Kidney (tissue), 14 donors: ENCODE measurements around the gene ARMH3. TPM values are rescaled to one million over a fixed set of nuclear protein-coding genes. Genes with fewer than 3 reads are reported as not detected.

Experiments used
- DNase-seq, 5 donors: peaks; one replicate each; pipeline ENCODE4 v3.0.0-alpha.2; 2013 to 2020
- FAIRE-seq: peaks from 2 replicates; lab custom pipeline; 2012; peaks lifted over from hg19 to GRCh38; lab: Jason Lieb, UNC
- H3K27ac ChIP-seq, 2 donors: one replicate each; pipeline ENCODE4 v1.7.0; 2013; ENCODE audit warnings: low read depth in 2 of 2, low read length in 2 of 2, inconsistent platforms in 1 of 2
- H3K27me3 ChIP-seq: one replicate; pipeline ENCODE4 v1.7.1; 2013; ENCODE audit warnings: low read length, inconsistent platforms; ENCODE audit not compliant: control insufficient read depth, insufficient read depth
- H3K36me3 ChIP-seq, 3 donors: one replicate each; pipeline versions ENCODE4 v1.7.0 to v1.7.1; 2013; ENCODE audit warnings: low read length in 3 of 3, control low read depth in 1 of 3, inconsistent platforms in 1 of 3; ENCODE audit not compliant: insufficient read depth in 3 of 3, control insufficient read depth in 2 of 3
- H3K4me1 ChIP-seq, 3 donors: one replicate each; pipeline versions ENCODE4 v1.7.0 to v1.7.1; 2013; ENCODE audit warnings: low read length in 3 of 3, inconsistent platforms in 1 of 3, low read depth in 1 of 3; ENCODE audit not compliant: control insufficient read depth in 2 of 3, insufficient read depth in 2 of 3
- H3K4me3 ChIP-seq, 3 donors: one replicate each; pipeline versions ENCODE4 v1.7.0 to v1.8.1; 2013; ENCODE audit warnings: low read length in 3 of 3, control low read depth in 1 of 3, inconsistent platforms in 1 of 3
- H3K9ac ChIP-seq, 3 donors: one replicate each; pipeline versions ENCODE4 v1.7.0 to v1.7.1; 2013; ENCODE audit warnings: low read length in 3 of 3, control low read depth in 1 of 3, inconsistent platforms in 1 of 3
- H3K9me3 ChIP-seq, 3 donors: one replicate each; pipeline versions ENCODE4 v1.7.0 to v1.7.1; 2013; ENCODE audit warnings: low read length in 3 of 3, control low read depth in 1 of 3, inconsistent platforms in 1 of 3; ENCODE audit not compliant: control insufficient read depth in 2 of 3, insufficient read depth in 1 of 3
- CTCF ChIP-seq: IDR thresholded peaks from 3 replicates; pipeline ENCODE4 v1.5.1; 2012; ENCODE audit warnings: mild to moderate bottlenecking, moderate library complexity, borderline replicate concordance; ENCODE audit not compliant: insufficient read depth; ENCODE audit errors: extremely low read depth
- intact Hi-C: fragments of 100-400 bp; cut with DNase I; formaldehyde crosslinking; loops from one replicate; pipeline ENCODE4 v1.11.1; 2022
- polyA plus RNA-seq: library from polyadenylated mRNA; stranded (reverse); fragments of 350-450 nt; fragmentation: Illumina TruSeq; extraction: RNeasy Lipid Tissue Mini Kit (QIAGEN cat#74804); gene quantifications from one replicate; pipeline ENCODE4 v1.2.3, GENCODE V29; 2014; ENCODE audit warnings: low read depth, low replicate concordance; ENCODE audit not compliant: insufficient read depth
- total RNA-seq: library from RNA; stranded (reverse); fragmentation: NEBNext Ultra II Directional; extraction: Animal tissue kit (Norgen Biotek cat#: 25700); gene quantifications from one replicate; pipeline ENCODE4 v1.2.1, GENCODE V29; 2021
- donor health status: control.
- donor health status: control.
- donor health status: control.
- donor health status: control.
- donor health status: control.
- donor health status: DM: yes; HTN: yes; CAD: no.
- donor health status: Normal renal cell carcinoma (clear cell type).

The ARMH3 gene
- total and polyA plus RNA-seq, 2 donors from 2014 or later: 14.0 to 26.1 TPM

- H3K4me3 ChIP-seq: no peak overlapping the region
- no peak for FAIRE-seq
- TF ChIP-seq CTCF: no peak
- intact Hi-C loops: no loop called here
- H3K27me3 ChIP-seq: no peaks in the 10 kb centered on the region
- peaks cover 0 to 2% (median 0%) of the 10 kb centered on the region in 3 donors for H3K36me3 ChIP-seq
- H3K4me1 ChIP-seq: no peaks in the 10 kb centered on the region
- no peak overlapping the region for H3K9ac ChIP-seq
- DNase-seq: no peak
- no peak overlapping the region for H3K27ac ChIP-seq
- no peaks in the 10 kb centered on the region for H3K9me3 ChIP-seq
These were observed 177.1 kb downstream of the ARMH3 start for GRCh38 chr10:101878869-101879268.

GRCh38 chr10:101875068-101875688 is 180.8 kb downstream of the ARMH3 start:
- H3K4me1 ChIP-seq: no peaks in the 10 kb centered on the region
- H3K36me3 ChIP-seq: peaks cover 0 to 2% (median 0%) of the 10 kb centered on the region in 3 donors
- H3K9me3 ChIP-seq: no peaks in the 10 kb centered on the region
- DNase-seq (no peak), FAIRE-seq (no peak)
- H3K27ac ChIP-seq: no peak overlapping the region
- no peak overlapping the region for H3K9ac ChIP-seq
- no peaks in the 10 kb centered on the region for H3K27me3 ChIP-seq
- TF ChIP-seq CTCF: no peak
- intact Hi-C loops: no loop called here
- no peak overlapping the region for H3K4me3 ChIP-seq

- no peak for TF ChIP-seq CTCF
- H3K27ac ChIP-seq: no peak overlapping the region
These were observed 181.7 kb downstream of the ARMH3 start for GRCh38 chr10:101874252-101874651.

GRCh38 chr10:101867931-101868330 is 188.0 kb downstream of the ARMH3 start:
- intact Hi-C loops: no loop called here
- Histone ChIP-seq H3K9me3 (no peaks in the 10 kb centered on the region), H3K4me1 (no peaks in the 10 kb centered on the region), H3K4me3 (no peak overlapping the region), H3K9ac (no peak overlapping the region), H3K36me3 (no peaks in the 10 kb centered on the region), H3K27ac (no peak overlapping the region), H3K27me3 (no peaks in the 10 kb centered on the region)
- no peak for DNase-seq
- no peak for TF ChIP-seq CTCF
- FAIRE-seq: no peak

More at GRCh38 chr10:101874252-101874651, 181.7 kb downstream of the ARMH3 start:
- no peak overlapping the region for H3K9ac ChIP-seq
- no peak overlapping the region for H3K4me3 ChIP-seq
- H3K4me1 ChIP-seq: no peaks in the 10 kb centered on the region
- intact Hi-C loops: no loop called here
- no peaks in the 10 kb centered on the region for H3K27me3 ChIP-seq
- DNase-seq (no peak), FAIRE-seq (no peak)
- no peaks in the 10 kb centered on the region for H3K9me3 ChIP-seq
- H3K36me3 ChIP-seq: no peaks in the 10 kb centered on the region
